ENCODE data around the gene GRIN2D. TPM values are rescaled to one million over a fixed set of nuclear protein-coding genes. Genes with fewer than 3 reads are reported as not detected.

Gene GRIN2D
- total RNA-seq, 5 donors from 2014 or later (not counting 1 experiment from before 2014, with no cell fraction given) = 0.13 to 0.23 (median 0.16) TPM; not detected in 1

DNA sequence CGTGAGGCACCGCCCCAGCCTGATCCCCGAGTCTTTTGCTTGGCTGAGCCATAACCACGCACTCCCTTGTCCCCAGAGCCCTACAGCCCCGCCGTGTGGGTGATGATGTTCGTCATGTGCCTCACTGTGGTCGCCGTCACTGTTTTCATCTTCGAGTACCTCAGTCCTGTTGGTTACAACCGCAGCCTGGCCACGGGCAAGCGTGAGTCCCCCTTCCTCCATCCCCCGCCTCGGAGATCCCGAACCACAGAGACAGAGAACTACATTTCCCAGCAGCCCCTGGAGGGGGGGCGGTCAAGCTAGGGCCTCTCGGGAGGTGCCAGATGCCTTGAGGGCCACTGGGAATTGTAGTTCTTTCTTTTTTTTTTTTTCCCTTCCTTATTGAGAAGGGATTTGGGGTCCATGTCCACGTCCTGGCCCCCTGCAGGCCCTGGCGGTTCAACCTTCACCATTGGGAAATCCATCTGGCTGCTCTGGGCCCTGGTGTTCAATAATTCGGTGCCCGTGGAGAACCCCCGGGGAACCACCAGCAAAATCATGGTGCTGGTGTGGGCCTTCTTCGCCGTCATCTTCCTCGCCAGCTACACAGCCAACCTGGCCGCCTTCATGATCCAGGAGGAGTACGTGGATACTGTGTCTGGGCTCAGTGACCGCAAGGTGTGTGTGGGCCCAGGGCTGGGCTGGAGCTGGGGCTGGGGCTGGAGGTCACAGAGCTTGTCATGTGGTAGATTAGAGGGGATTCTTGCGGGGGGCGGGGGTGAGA, 25.9 kb downstream of the GRIN2D start:
- Histone ChIP-seq H3K36me3 (ENCODE audit: control insufficient read depth in 2 of 2, extremely low read depth in 1 of 2, insufficient read depth in 1 of 2, low read length in 1 of 2) (no peaks in the 10 kb centered on the region), H3K27ac (ENCODE audit: low read length) (no peak overlapping the region), H3K4me3 (ENCODE audit: control insufficient read depth in 1 of 2, extremely low read depth in 1 of 2, low read length in 1 of 2) (peak overlapping the region; percentile 5 to 26), H3K4me1 (ENCODE audit: control insufficient read depth in 1 of 2, extremely low read depth in 1 of 2, insufficient read depth in 2 of 2, low read length in 2 of 2) (peaks cover 0 to 30% of the 10 kb centered on the region in 2 experiments), H3K9me3 (no peaks in the 10 kb centered on the region), H3K27me3 (replicated peaks in 1 of 2; ENCODE audit: control insufficient read depth in 2 of 2, extremely low read depth in 1 of 2, insufficient read depth in 2 of 2, low read length in 1 of 2) (peaks cover 0 to 57% of the 10 kb centered on the region in 2 experiments)
- 73% methylated on average over 11 of the region's 31 CpGs for WGBS (ENCODE audit: insufficient coverage)
- peak overlapping the region; percentile 75 to 80 (median 78) for H3K4me3 Mint-ChIP-seq
- peak; percentile 40 to 80 (median 67) for DNase-seq
- no peaks in the 10 kb centered on the region for H3K9me3 Mint-ChIP-seq
- peak overlapping the region; percentile 68 to 81 for H3K27ac Mint-ChIP-seq
- POLR2A ChIA-PET = interaction anchor here in 1 of 2 donors (0.5 kb wide), 1 partner anchor 51 kb away, joined by 3 read pairs; no protein-coding TSS in a partner anchor
- H3K27me3 Mint-ChIP-seq = peaks cover 10 to 15% of the 10 kb centered on the region in 2 donors
- peaks cover 16 to 28% (median 21%) of the 10 kb centered on the region in 3 donors for H3K4me1 Mint-ChIP-seq
- H3K36me3 Mint-ChIP-seq = no peaks in the 10 kb centered on the region
- CTCF ChIA-PET = no interaction called here
- peak; percentile 57 to 81 (median 74) for ATAC-seq (replicated peaks in 1 of 4)

DNA sequence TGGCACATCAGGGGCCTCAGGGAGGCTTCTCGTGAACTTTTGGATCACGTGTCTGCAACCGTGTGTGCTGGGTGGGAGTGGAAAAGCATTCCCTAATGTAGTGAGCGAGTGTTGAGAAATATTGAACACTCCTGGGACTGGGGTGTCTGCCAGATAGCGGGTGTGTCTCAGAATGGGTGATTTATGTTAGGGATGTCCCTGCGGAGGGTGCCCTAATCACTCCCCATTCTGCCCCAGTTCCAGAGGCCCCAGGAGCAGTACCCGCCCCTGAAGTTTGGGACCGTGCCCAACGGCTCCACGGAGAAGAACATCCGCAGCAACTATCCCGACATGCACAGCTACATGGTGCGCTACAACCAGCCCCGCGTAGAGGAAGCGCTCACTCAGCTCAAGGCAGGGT, 28.1 kb downstream of the GRIN2D start:
- Histone ChIP-seq H3K36me3 (ENCODE audit: control insufficient read depth in 2 of 2, extremely low read depth in 1 of 2, insufficient read depth in 1 of 2, low read length in 1 of 2) (no peaks in the 10 kb centered on the region), H3K4me3 (ENCODE audit: control insufficient read depth in 1 of 2, extremely low read depth in 1 of 2, low read length in 1 of 2) (no peak overlapping the region), H3K9me3 (no peaks in the 10 kb centered on the region), H3K27me3 (replicated peaks in 1 of 2; ENCODE audit: control insufficient read depth in 2 of 2, extremely low read depth in 1 of 2, insufficient read depth in 2 of 2, low read length in 1 of 2) (peaks cover 0 to 41% of the 10 kb centered on the region in 2 experiments), H3K4me1 (ENCODE audit: control insufficient read depth in 1 of 2, extremely low read depth in 1 of 2, insufficient read depth in 2 of 2, low read length in 2 of 2) (peaks cover 0 to 12% of the 10 kb centered on the region in 2 experiments), H3K27ac (ENCODE audit: low read length) (no peak overlapping the region)
- peaks cover 13 to 17% of the 10 kb centered on the region in 2 donors for H3K27me3 Mint-ChIP-seq
- DNase-seq = no peak
- CTCF ChIA-PET = no interaction called here
- H3K36me3 Mint-ChIP-seq = no peaks in the 10 kb centered on the region
- H3K4me3 Mint-ChIP-seq = no peak overlapping the region
- peaks cover 8 to 14% (median 12%) of the 10 kb centered on the region in 3 donors for H3K4me1 Mint-ChIP-seq
- H3K9me3 Mint-ChIP-seq = no peaks in the 10 kb centered on the region
- no peak for ATAC-seq (replicated peaks in 1 of 4)
- no peak overlapping the region for H3K27ac Mint-ChIP-seq
- WGBS (ENCODE audit: insufficient coverage) = 94% methylated on average over 8 of the region's 16 CpGs
- POLR2A ChIA-PET = no interaction called here

DNA sequence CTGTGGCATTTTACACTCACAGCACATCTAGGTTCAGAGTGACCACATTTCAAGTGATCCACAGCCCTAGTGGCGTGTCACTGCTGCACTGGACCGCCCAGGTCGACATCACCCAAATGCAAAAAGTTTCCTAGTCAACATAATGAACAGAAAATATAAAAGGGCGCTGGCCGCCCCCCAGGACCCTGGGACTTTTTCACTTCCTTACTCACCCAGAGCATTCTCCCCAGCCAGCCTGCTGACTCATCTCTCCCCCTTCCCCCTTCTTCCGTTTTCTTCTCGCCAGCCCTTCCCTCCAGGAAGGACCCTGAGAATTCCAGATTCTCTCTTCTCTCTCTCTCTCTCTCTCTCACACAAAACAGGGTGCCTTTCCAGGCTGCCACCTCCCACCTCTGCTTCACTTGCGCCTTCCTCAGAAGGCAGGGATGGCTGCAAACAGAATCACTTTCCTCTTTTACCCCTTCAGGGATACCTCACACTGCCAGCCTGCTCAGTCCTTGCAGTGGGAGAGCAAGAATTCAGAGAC, 31.3 kb downstream of the GRIN2D start:
- Mint-ChIP-seq H3K4me3 (no peak overlapping the region), H3K27ac (no peak overlapping the region), H3K36me3 (no peaks in the 10 kb centered on the region), H3K27me3 (peaks cover 9% of the 10 kb centered on the region in 2 donors), H3K4me1 (peaks cover 0 to 5% (median 2%) of the 10 kb centered on the region in 3 donors), H3K9me3 (no peaks in the 10 kb centered on the region)
- CTCF ChIA-PET = no interaction called here
- no peak for DNase-seq
- Histone ChIP-seq H3K4me3 (ENCODE audit: control insufficient read depth in 1 of 2, extremely low read depth in 1 of 2, low read length in 1 of 2) (no peak overlapping the region), H3K27me3 (replicated peaks in 1 of 2; ENCODE audit: control insufficient read depth in 2 of 2, extremely low read depth in 1 of 2, insufficient read depth in 2 of 2, low read length in 1 of 2) (peaks cover 0 to 15% of the 10 kb centered on the region in 2 experiments), H3K9me3 (no peaks in the 10 kb centered on the region), H3K4me1 (ENCODE audit: control insufficient read depth in 1 of 2, extremely low read depth in 1 of 2, insufficient read depth in 2 of 2, low read length in 2 of 2) (no peaks in the 10 kb centered on the region), H3K27ac (ENCODE audit: low read length) (no peak overlapping the region), H3K36me3 (ENCODE audit: control insufficient read depth in 2 of 2, extremely low read depth in 1 of 2, insufficient read depth in 1 of 2, low read length in 1 of 2) (no peaks in the 10 kb centered on the region)
- ATAC-seq (replicated peaks in 1 of 4) = no peak
- 13% methylated on average over 8 of the region's 8 CpGs for WGBS (ENCODE audit: insufficient coverage)
- POLR2A ChIA-PET = no interaction called here

DNA sequence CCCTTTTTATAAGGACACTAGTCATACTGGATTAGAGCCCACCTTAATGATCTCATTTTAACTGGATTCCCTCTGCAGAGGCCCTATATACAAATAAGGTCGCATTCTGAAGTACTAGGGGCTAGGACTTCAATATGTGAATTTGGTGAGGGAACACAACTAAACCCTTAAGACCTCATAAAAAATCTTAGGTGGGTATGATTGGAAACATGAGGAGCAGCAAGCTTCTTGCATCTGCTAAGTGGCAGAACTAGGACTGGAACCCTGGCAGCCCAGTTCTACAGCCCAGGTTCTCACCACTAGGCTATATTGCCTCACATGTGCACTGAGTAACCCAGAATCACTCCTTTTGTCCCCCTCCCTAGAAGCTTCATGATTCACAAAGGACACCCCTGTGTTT, 35.2 kb downstream of the GRIN2D start:
- Histone ChIP-seq H3K36me3 (ENCODE audit: control insufficient read depth in 2 of 2, extremely low read depth in 1 of 2, insufficient read depth in 1 of 2, low read length in 1 of 2) (no peaks in the 10 kb centered on the region), H3K27ac (ENCODE audit: low read length) (no peak overlapping the region), H3K4me3 (ENCODE audit: control insufficient read depth in 1 of 2, extremely low read depth in 1 of 2, low read length in 1 of 2) (no peak overlapping the region), H3K9me3 (no peaks in the 10 kb centered on the region), H3K4me1 (ENCODE audit: control insufficient read depth in 1 of 2, extremely low read depth in 1 of 2, insufficient read depth in 2 of 2, low read length in 2 of 2) (no peaks in the 10 kb centered on the region), H3K27me3 (replicated peaks in 1 of 2; ENCODE audit: control insufficient read depth in 2 of 2, extremely low read depth in 1 of 2, insufficient read depth in 2 of 2, low read length in 1 of 2) (peaks cover 0 to 6% of the 10 kb centered on the region in 2 experiments)
- WGBS (ENCODE audit: insufficient coverage) = no CpG with 5 or more reads among the region's 1 CpG
- Mint-ChIP-seq H3K9me3 (no peaks in the 10 kb centered on the region), H3K27me3 (peaks cover 3 to 6% of the 10 kb centered on the region in 2 donors), H3K4me1 (peaks cover 0 to 5% (median 2%) of the 10 kb centered on the region in 3 donors), H3K36me3 (no peaks in the 10 kb centered on the region), H3K4me3 (no peak overlapping the region), H3K27ac (no peak overlapping the region)
- ATAC-seq (replicated peaks in 1 of 4) (no peak), DNase-seq (no peak)
- POLR2A ChIA-PET = no interaction called here
- CTCF ChIA-PET = no interaction called here

DNA sequence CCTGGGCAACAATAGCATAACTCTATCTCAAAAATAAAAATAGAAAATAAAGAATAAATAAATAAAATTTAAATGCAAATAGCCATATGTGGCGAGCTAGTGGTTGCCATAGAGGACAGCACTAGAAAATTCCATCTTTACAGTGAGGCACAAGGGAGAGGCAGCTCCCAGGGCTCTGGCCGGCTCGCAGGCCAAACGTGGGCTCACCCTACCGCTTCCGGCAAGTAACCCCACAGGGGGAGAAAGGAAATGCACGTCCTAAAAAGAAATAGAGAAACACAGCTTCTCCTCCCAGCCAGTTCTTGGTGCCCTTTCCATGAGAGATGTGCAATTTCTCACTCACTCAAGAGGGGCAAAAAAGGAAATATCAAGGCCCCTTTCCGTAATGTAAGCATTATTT, 39.9 kb downstream of the GRIN2D start:
- peaks cover 2 to 21% of the 10 kb centered on the region in 2 experiments for H3K27me3 ChIP-seq (replicated peaks in 1 of 2; ENCODE audit: control insufficient read depth in 2 of 2, extremely low read depth in 1 of 2, insufficient read depth in 2 of 2, low read length in 1 of 2)
- H3K27ac ChIP-seq (ENCODE audit: low read length) = no peak overlapping the region
- ATAC-seq (replicated peaks in 1 of 4) (no peak), DNase-seq (no peak)
- 76% methylated on average over 3 of the region's 8 CpGs for WGBS (ENCODE audit: insufficient coverage)
- H3K9me3 Mint-ChIP-seq = no peaks in the 10 kb centered on the region
- no peaks in the 10 kb centered on the region for H3K9me3 ChIP-seq
- H3K27me3 Mint-ChIP-seq = peaks cover 16 to 22% of the 10 kb centered on the region in 2 donors
- no peaks in the 10 kb centered on the region for H3K4me1 ChIP-seq (ENCODE audit: control insufficient read depth in 1 of 2, extremely low read depth in 1 of 2, insufficient read depth in 2 of 2, low read length in 2 of 2)
- ChIA-PET POLR2A (no interaction called here), CTCF (no interaction called here)
- no peaks in the 10 kb centered on the region for H3K4me1 Mint-ChIP-seq
- no peaks in the 10 kb centered on the region for H3K36me3 ChIP-seq (ENCODE audit: control insufficient read depth in 2 of 2, extremely low read depth in 1 of 2, insufficient read depth in 1 of 2, low read length in 1 of 2)
- no peak overlapping the region for H3K27ac Mint-ChIP-seq
- H3K4me3 Mint-ChIP-seq = no peak overlapping the region
- no peak overlapping the region for H3K4me3 ChIP-seq (ENCODE audit: control insufficient read depth in 1 of 2, extremely low read depth in 1 of 2, low read length in 1 of 2)
- H3K36me3 Mint-ChIP-seq = no peaks in the 10 kb centered on the region

DNA sequence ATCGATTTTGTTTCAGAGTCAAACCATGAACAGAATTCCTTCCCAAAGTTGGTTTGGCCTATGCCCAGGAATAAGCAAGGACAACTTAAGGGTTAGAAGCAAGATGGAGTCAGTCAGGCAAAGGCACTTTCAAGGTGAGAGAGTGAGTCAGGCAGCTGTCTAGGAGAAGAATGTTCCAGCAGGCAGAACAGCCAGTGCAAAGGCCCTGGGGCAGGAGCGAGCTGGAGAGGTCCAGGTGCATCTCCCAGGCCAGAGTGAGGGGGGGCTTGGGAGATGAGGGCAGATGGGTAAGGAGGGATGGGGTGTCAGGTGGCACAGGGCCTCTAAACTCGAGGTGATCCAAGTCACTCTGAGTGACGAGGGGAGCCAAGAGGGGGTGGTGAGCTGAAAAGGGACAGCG, 43.1 kb downstream of the GRIN2D start:
- Mint-ChIP-seq H3K36me3 (no peaks in the 10 kb centered on the region), H3K27me3 (peaks cover 19 to 27% of the 10 kb centered on the region in 2 donors), H3K4me3 (no peak overlapping the region), H3K27ac (no peak overlapping the region), H3K4me1 (peaks cover 0 to 2% (median 0%) of the 10 kb centered on the region in 3 donors), H3K9me3 (no peaks in the 10 kb centered on the region)
- Histone ChIP-seq H3K4me3 (ENCODE audit: control insufficient read depth in 1 of 2, extremely low read depth in 1 of 2, low read length in 1 of 2) (no peak overlapping the region), H3K36me3 (ENCODE audit: control insufficient read depth in 2 of 2, extremely low read depth in 1 of 2, insufficient read depth in 1 of 2, low read length in 1 of 2) (no peaks in the 10 kb centered on the region), H3K27ac (ENCODE audit: low read length) (no peak overlapping the region), H3K4me1 (ENCODE audit: control insufficient read depth in 1 of 2, extremely low read depth in 1 of 2, insufficient read depth in 2 of 2, low read length in 2 of 2) (no peaks in the 10 kb centered on the region), H3K27me3 (replicated peaks in 1 of 2; ENCODE audit: control insufficient read depth in 2 of 2, extremely low read depth in 1 of 2, insufficient read depth in 2 of 2, low read length in 1 of 2) (peaks cover 2 to 42% of the 10 kb centered on the region in 2 experiments), H3K9me3 (no peaks in the 10 kb centered on the region)
- DNase-seq (no peak), ATAC-seq (replicated peaks in 1 of 4) (no peak)
- WGBS (ENCODE audit: insufficient coverage) = 88% methylated on average over 2 of the region's 5 CpGs
- POLR2A ChIA-PET = no interaction called here
- CTCF ChIA-PET = no interaction called here

All from T-cell (primary cell).